ENCODE data around the gene LSR. TPM values are rescaled to one million over a fixed set of nuclear protein-coding genes. Genes with fewer than 3 reads are reported as not detected.

LSR gene
- total RNA-seq, 2 donors from 2014 or later: 119 to 202 TPM

DNA sequence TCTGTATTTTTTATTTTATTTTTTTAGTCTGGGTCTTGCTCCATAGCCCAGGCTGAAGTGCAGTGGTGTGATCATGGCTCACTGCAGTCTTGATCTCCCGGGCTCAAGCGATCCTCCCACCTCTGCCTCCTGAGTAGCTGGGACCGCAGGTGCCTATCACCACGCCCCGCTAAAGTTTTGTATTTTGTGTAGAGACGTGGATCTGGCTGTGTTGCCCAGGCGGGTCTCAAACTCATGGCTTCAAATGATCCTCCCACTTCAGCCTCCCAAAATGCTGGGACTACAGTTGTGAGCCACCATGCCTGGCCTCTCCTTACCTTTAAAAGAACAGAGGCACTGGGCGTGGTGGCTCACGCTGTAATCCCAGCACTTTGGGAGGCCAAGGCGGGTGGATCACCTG lies 38.9 kb downstream of the LSR start:
- no peak overlapping the region for H3K27ac ChIP-seq
- H3K9me3 ChIP-seq: no peaks in the 10 kb centered on the region
- H3K36me3 ChIP-seq: no peaks in the 10 kb centered on the region
- TF ChIP-seq POLR2A (IDR thresholded peaks at IDR 0.05) (no peak), CTCF (IDR thresholded peaks at IDR 0.05) (no peak), POLR2AphosphoS5 (IDR thresholded peaks at IDR 0.05) (no peak)
- H3K4me3 ChIP-seq: no peak overlapping the region
- intact Hi-C loops (cut with DNase I): no loop called here
- WGBS: 93% methylated on average over 10 of the region's 10 CpGs
- H3K4me1 ChIP-seq (replicated peaks): no peaks in the 10 kb centered on the region
- DNase-seq (ENCODE audit: low spot score): no peak
- H3K27me3 ChIP-seq (replicated peaks; ENCODE audit: insufficient read depth): no peaks in the 10 kb centered on the region

- no peaks in the 10 kb centered on the region for H3K9me3 ChIP-seq
- H3K4me1 ChIP-seq (replicated peaks): no peaks in the 10 kb centered on the region
- WGBS: 34% methylated on average over 2 of the region's 2 CpGs
- no peak for DNase-seq (ENCODE audit: low spot score)
- TF ChIP-seq CTCF (IDR thresholded peaks at IDR 0.05): no peak
- TF ChIP-seq POLR2A (IDR thresholded peaks at IDR 0.05): no peak
- no peak for TF ChIP-seq POLR2AphosphoS5 (IDR thresholded peaks at IDR 0.05)
- H3K4me3 ChIP-seq: no peak overlapping the region
- H3K27me3 ChIP-seq (replicated peaks; ENCODE audit: insufficient read depth): no peaks in the 10 kb centered on the region
- intact Hi-C loops (cut with DNase I): no loop called here
- H3K36me3 ChIP-seq: no peaks in the 10 kb centered on the region
- H3K27ac ChIP-seq: no peak overlapping the region
These were observed 39.5 kb downstream of the LSR start for GRCh38 chr19:35288331-35288730.

GRCh38 chr19:35288906-35289305 lies 40.1 kb downstream of the LSR start:
- 60% methylated on average over 5 of the region's 5 CpGs for WGBS
- no peaks in the 10 kb centered on the region for H3K36me3 ChIP-seq
- intact Hi-C loops (cut with DNase I): no loop called here
- H3K27ac ChIP-seq: no peak overlapping the region
- H3K9me3 ChIP-seq: no peaks in the 10 kb centered on the region
- no peak for TF ChIP-seq POLR2A (IDR thresholded peaks at IDR 0.05)
- H3K4me3 ChIP-seq: no peak overlapping the region
- no peaks in the 10 kb centered on the region for H3K4me1 ChIP-seq (replicated peaks)
- H3K27me3 ChIP-seq (replicated peaks; ENCODE audit: insufficient read depth): no peaks in the 10 kb centered on the region
- no peak for DNase-seq (ENCODE audit: low spot score)

DNA sequence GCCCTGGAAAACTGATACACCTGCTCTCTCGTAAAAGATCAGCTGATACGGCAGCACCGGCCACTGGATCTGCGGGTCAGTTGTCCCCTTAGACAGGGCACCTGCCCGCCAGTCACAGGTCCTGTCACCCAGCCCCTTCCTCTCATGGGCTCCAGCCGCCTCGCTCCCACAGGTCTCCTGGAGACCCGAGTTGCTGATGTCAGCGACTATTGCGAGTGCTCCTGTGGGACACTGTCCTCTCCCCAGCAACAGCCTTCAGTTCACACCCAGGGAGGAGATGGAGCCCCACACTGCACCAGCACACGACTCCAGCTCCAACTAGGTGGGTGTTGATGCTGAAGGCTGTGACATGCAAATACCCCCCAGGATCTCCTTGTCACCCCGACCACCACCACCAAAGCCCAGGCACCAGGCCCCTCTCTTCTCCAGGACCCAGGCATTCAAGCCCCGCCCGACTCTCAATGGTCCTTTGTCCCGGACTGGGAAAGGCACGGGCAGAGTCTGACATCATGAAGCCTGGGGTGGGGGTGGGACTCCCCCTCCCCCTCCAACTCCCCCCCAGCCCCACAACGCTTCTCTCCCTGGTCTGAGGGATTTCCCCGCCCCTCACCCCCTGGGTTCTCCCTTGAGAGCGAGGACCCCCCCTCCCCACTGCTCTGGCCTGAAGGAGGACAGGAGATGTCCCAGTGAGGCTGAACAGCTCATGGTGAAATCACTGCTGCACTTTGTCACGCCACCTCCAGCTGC lies 41.8 kb downstream of the LSR start:
- Histone ChIP-seq H3K36me3 (no peaks in the 10 kb centered on the region), H3K4me3 (no peak overlapping the region), H3K27ac (no peak overlapping the region), H3K9me3 (no peaks in the 10 kb centered on the region), H3K27me3 (replicated peaks; ENCODE audit: insufficient read depth) (no peaks in the 10 kb centered on the region), H3K4me1 (replicated peaks) (no peaks in the 10 kb centered on the region)
- no peak for DNase-seq (ENCODE audit: low spot score)
- WGBS: 59% methylated on average over 20 of the region's 20 CpGs
- intact Hi-C loops (cut with DNase I): no loop called here
- no peak for TF ChIP-seq POLR2A (IDR thresholded peaks at IDR 0.05)
- no peak for TF ChIP-seq CTCF (IDR thresholded peaks at IDR 0.05)
- no peak for TF ChIP-seq POLR2AphosphoS5 (IDR thresholded peaks at IDR 0.05)

DNA sequence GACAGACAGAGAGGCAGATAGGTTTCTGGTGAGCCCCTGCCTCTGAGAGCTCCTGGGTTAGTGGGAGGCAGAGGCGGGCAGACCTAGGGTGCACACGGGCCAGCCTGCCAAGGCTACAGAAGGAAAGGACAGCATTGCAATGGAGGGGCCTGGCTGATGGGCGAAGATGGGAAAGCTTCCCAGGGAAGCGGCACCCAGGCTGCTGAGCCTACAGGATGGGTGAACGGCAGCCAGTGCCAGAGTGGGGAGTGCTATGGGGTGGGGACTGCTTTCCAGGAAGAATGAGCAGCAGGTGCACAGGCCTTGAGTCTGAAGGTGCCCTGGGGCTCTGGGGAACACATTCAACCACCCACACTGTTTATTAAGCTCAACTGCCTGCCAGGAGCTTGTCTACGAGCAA lies 42.5 kb downstream of the LSR start:
- H3K27ac ChIP-seq: no peak overlapping the region
- H3K4me1 ChIP-seq (replicated peaks): no peaks in the 10 kb centered on the region
- intact Hi-C loops (cut with DNase I): no loop called here
- H3K27me3 ChIP-seq (replicated peaks; ENCODE audit: insufficient read depth): no peaks in the 10 kb centered on the region
- H3K36me3 ChIP-seq: no peaks in the 10 kb centered on the region
- H3K4me3 ChIP-seq: no peak overlapping the region
- no peaks in the 10 kb centered on the region for H3K9me3 ChIP-seq
- no peak for TF ChIP-seq CTCF (IDR thresholded peaks at IDR 0.05)
- TF ChIP-seq POLR2AphosphoS5 (IDR thresholded peaks at IDR 0.05): no peak
- TF ChIP-seq POLR2A (IDR thresholded peaks at IDR 0.05): no peak
- no peak for DNase-seq (ENCODE audit: low spot score)
- 61% methylated on average over 6 of the region's 6 CpGs for WGBS

All from prostate gland (tissue), 2 donors.